K562 (cell line): ENCODE measurements around the gene TERB2. TPM values are rescaled to one million over a fixed set of nuclear protein-coding genes. Genes with fewer than 3 reads are reported as not detected.
A peak's percentile ranks its signal among the peaks of the same experiment; 100 is the strongest.
"Not testable (repeated sequence)": the region's sequence is repeated elsewhere in the genome, so short reads cannot be mapped to it uniquely, and the experiment has no call there.

Source experiments
- ATAC-seq: fragments of 200-7000 bp; cut with Tn5 transposase; 3 replicates; pipeline ENCODE4 v1.9.1; 2020; ENCODE audit warnings: moderate library complexity
- BruUV-seq: library from RNA; stranded (reverse); fragments of 400-500 nt; replicated peaks from 2 replicates; lab custom pipeline; 2021; lab: Mats Ljungman, UMichigan
- CTCF ChIA-PET: fragments of 300-600 bp; formaldehyde crosslinking; extraction: SDS; loops from one replicate; lab custom pipeline; 2021; ENCODE audit warnings: low intra/inter-chr PET ratio; lab: Yijun Ruan, JAX
- POLR2A ChIA-PET: fragments of 300-600, 350-650 bp; sonication (Branson Sonifier 250); formaldehyde crosslinking; extraction: SDS; loops from one replicate; lab custom pipeline; 2021; ENCODE audit warnings: antibody characterized with exemption, inconsistent platforms; lab: Yijun Ruan, JAX
- DNase-seq, 4 experiments: peaks; one replicate each; pipeline versions ENCODE4 v3.0.0 to v3.0.0-alpha.2; 2011 to 2018; ENCODE audit warnings: low spot score in 3 of 4, mixed read lengths in 3 of 4; ENCODE audit errors: extremely low read depth in 1 of 4
- FAIRE-seq: peaks from 2 replicates; lab custom pipeline; 2011; peaks lifted over from hg19 to GRCh38; lab: Jason Lieb, UNC
- H2AFZ ChIP-seq: 2 replicates; pipeline ENCODE4 v1.6.0; 2011; ENCODE audit warnings: low read depth, low read length, control low read depth, inconsistent platforms
- H3K27ac ChIP-seq: fragments of 200-600 bp; 3 replicates; pipeline ENCODE4 v1.8.0; 2011; ENCODE audit warnings: low read depth, mild to moderate bottlenecking, control low read depth, inconsistent platforms, low read length, moderate library complexity, mixed read lengths; ENCODE audit errors: extremely low read depth
- H3K27me3 ChIP-seq, 2 experiments: fragments of 300-600 bp in 1 of 2; 2 replicates in 1 of 2; 3 replicates in 1 of 2; pipeline versions ENCODE4 v1.6.0 to v1.8.0; 2011; ENCODE audit warnings: inconsistent platforms in 2 of 2, low read length in 2 of 2, mild to moderate bottlenecking in 1 of 2, mixed read lengths in 1 of 2, moderate library complexity in 1 of 2; ENCODE audit not compliant: control insufficient read depth in 2 of 2, insufficient read depth in 2 of 2
- H3K36me3 ChIP-seq: fragments of 300-600 bp; 3 replicates; pipeline ENCODE4 v1.8.0; 2011; ENCODE audit warnings: mild to moderate bottlenecking, low read length, inconsistent platforms; ENCODE audit not compliant: control insufficient read depth, insufficient read depth
- H3K4me1 ChIP-seq, 2 experiments: fragments of 200-600 bp in 1 of 2; replicated peaks in 1 of 2; 2 replicates in 1 of 2; 3 replicates in 1 of 2; pipeline versions ENCODE4 v1.5.1 to v1.8.0; 2011; ENCODE audit warnings: inconsistent platforms in 2 of 2, low read length in 2 of 2, mild to moderate bottlenecking in 1 of 2, mixed read lengths in 1 of 2, moderate library complexity in 1 of 2; ENCODE audit not compliant: control insufficient read depth in 2 of 2, insufficient read depth in 2 of 2
- H3K4me2 ChIP-seq: 2 replicates; pipeline ENCODE4 v1.6.1; 2011; ENCODE audit warnings: low read length, control low read depth, inconsistent platforms, mixed read lengths; ENCODE audit not compliant: insufficient read depth
- H3K4me3 ChIP-seq: fragments of 200-600 bp; sonication (generic), shearing (Covaris generic); 2 replicates; pipeline ENCODE4 v1.5.1; 2016; ENCODE audit warnings: control low read depth, inconsistent platforms
- H3K79me2 ChIP-seq: fragments of 200-600 bp; 3 replicates; pipeline ENCODE4 v1.8.0; 2011; ENCODE audit warnings: low read length, inconsistent platforms; ENCODE audit not compliant: control insufficient read depth, insufficient read depth
- H3K9ac ChIP-seq, 2 experiments: 2 replicates each; pipeline versions ENCODE4 v1.6.0 to v1.6.1; 2011; ENCODE audit warnings: low read depth in 2 of 2, low read length in 2 of 2, control low read depth in 1 of 2, inconsistent platforms in 1 of 2, mild to moderate bottlenecking in 1 of 2, mixed read lengths in 1 of 2; ENCODE audit not compliant: insufficient read depth in 1 of 2
- H3K9me1 ChIP-seq: one replicate; pipeline ENCODE4 v1.6.0; 2011; ENCODE audit warnings: inconsistent platforms, mild to moderate bottlenecking, low read length, moderate library complexity; ENCODE audit not compliant: control insufficient read depth, insufficient read depth
- H3K9me3 ChIP-seq: replicated peaks from 2 replicates; pipeline ENCODE4 v1.5.1; 2011; ENCODE audit warnings: low read depth, low read length, inconsistent platforms; ENCODE audit not compliant: control insufficient read depth, insufficient read depth
- H4K20me1 ChIP-seq: replicated peaks from 2 replicates; pipeline ENCODE4 v1.6.1; 2011; ENCODE audit warnings: low read length, inconsistent platforms, mixed read lengths; ENCODE audit not compliant: control insufficient read depth, insufficient read depth
- RAD21 ChIP-seq, 2 experiments: fragments of 250-450 bp in 1 of 2; fragments of 450-650 bp in 1 of 2; sonication (Bioruptor Pico) in 1 of 2; formaldehyde crosslinking in 1 of 2; IDR thresholded peaks in 1 of 2; conservative IDR thresholded peaks in 1 of 2; 2 replicates each; pipeline versions ENCODE4 v1.4.0 to v1.8.0; 2020 to 2022; ENCODE audit warnings: mild to moderate bottlenecking in 2 of 2, moderate library complexity in 1 of 2
- WGBS: fragments of 100-300 bp; shearing (Covaris generic); methylation state at CpG from one replicate; pipeline ENCODE4 v1.1.6; 2016; ENCODE audit warnings: low coverage, mixed read lengths; ENCODE audit not compliant: insufficient coverage; ENCODE audit errors: missing lambda C conversion rate; 5-methylcytosine and 5-hydroxymethylcytosine counted together
- in situ Hi-C: fragments of 300-500 bp; cut with MboI; formaldehyde crosslinking; loops from 4 replicates; pipeline ENCODE4 v1.15.0; 2018; ENCODE audit warnings: inconsistent platforms, mixed read lengths
- intact Hi-C: fragments of 100-400 bp; cut with micrococcal nuclease; formaldehyde crosslinking; loops from 2 replicates; pipeline ENCODE4 v1.14.2; 2022
- polyA plus RNA-seq, 8 experiments: library from polyadenylated mRNA; depleted of rRNA in 4 of 8; stranded (reverse) in 5 of 8; unstranded in 3 of 8; fragments of >200 nt; fragmentation: Nextera tagmentation in 2 of 8; fragmentation: Illumina TruSeq in 1 of 8; extraction: Ambion mirVana in 2 of 8; extraction: Trizol in 1 of 8; gene quantifications; 2 replicates each; pipeline versions ENCODE4 v1.2.1 to v1.2.3, GENCODE V29; 2011 to 2014; ENCODE audit warnings: inconsistent platforms in 1 of 8, missing spikeins in 1 of 8
- total RNA-seq, 7 experiments: library from RNA; depleted of rRNA in 6 of 7; stranded (reverse); fragments of >200 nt in 6 of 7; fragmentation: Illumina TruSeq in 2 of 7; extraction: Trizol in 2 of 7; gene quantifications; 2 replicates each; pipeline versions ENCODE4 v1.2.1 to v1.2.3, GENCODE V29; 2011 to 2021; ENCODE audit warnings: low replicate concordance in 1 of 7
- TF ChIP-seq, protein P1 (sequence below), 3 experiments: IDR thresholded peaks in 2 of 3; conservative IDR thresholded peaks in 1 of 3; 2 replicates each; pipeline ENCODE4 v1.5.1; 2011 to 2012; ENCODE audit warnings: low read length in 3 of 3, mild to moderate bottlenecking in 3 of 3, control low read depth in 2 of 3, improper control_type of control experiment in 1 of 3, inconsistent platforms in 1 of 3, low read depth in 1 of 3, mixed read lengths in 1 of 3, moderate library complexity in 1 of 3; ENCODE audit not compliant: insufficient read depth in 2 of 3

Gene TERB2
- total and polyA plus RNA-seq, 9 of the 15 experiments (the other 6 are each of a cell fraction or from before 2014, with no cell fraction given): not detected

DNA sequence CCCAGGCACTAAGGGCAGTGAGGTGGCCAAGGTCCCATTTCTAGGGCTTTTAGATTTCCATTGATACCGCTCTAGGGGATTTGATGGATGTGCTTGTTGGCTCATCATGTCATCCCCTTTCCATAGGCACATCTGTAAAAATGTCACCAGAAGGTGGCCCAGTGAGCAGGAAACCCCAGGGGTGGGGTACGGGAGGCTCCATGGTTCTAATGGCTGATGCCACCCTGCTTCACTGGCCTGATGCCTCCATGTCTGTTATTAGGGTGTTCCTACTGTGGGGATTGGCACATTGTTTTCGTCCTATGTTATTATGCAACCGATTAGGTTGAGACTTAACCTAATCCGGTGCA lies 32.4 kb downstream of the TERB2 start:
- WGBS: 6% methylated on average over 4 of the region's 5 CpGs
- FAIRE-seq (peak; percentile 82), ATAC-seq (peak; percentile 63; the same call in 2 of the 3 replicates)
- H3K27ac ChIP-seq, H3K4me1 ChIP-seq, H3K27me3 ChIP-seq, H2AFZ ChIP-seq, H3K79me2 ChIP-seq, CTCF ChIA-PET, H3K9ac ChIP-seq, H3K4me2 ChIP-seq, H3K9me1 ChIP-seq, H3K9me3 ChIP-seq, H3K4me3 ChIP-seq, H4K20me1 ChIP-seq: not testable (repeated sequence)
- in situ Hi-C loops: loop anchor here (5.0 kb wide), 1 partner anchor 92 kb away; no protein-coding TSS in a partner anchor
- POLR2A ChIA-PET: interaction anchor here (0.6 kb wide), 1 partner anchor 21 kb away, joined by 3 read pairs; no protein-coding TSS in a partner anchor
- TF ChIP-seq, protein P1, sequence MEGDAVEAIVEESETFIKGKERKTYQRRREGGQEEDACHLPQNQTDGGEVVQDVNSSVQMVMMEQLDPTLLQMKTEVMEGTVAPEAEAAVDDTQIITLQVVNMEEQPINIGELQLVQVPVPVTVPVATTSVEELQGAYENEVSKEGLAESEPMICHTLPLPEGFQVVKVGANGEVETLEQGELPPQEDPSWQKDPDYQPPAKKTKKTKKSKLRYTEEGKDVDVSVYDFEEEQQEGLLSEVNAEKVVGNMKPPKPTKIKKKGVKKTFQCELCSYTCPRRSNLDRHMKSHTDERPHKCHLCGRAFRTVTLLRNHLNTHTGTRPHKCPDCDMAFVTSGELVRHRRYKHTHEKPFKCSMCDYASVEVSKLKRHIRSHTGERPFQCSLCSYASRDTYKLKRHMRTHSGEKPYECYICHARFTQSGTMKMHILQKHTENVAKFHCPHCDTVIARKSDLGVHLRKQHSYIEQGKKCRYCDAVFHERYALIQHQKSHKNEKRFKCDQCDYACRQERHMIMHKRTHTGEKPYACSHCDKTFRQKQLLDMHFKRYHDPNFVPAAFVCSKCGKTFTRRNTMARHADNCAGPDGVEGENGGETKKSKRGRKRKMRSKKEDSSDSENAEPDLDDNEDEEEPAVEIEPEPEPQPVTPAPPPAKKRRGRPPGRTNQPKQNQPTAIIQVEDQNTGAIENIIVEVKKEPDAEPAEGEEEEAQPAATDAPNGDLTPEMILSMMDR (IDR thresholded peaks at IDR 0.05 in 2 of 3, conservative IDR thresholded peaks at IDR 0.05 in 1 of 3; ENCODE audit: insufficient read depth in 2 of 3, low read depth in 1 of 3, low read length in 3 of 3): peak; percentile 11 to 27 (median 16); a peak in 1 of 6 replicates
- TF ChIP-seq RAD21 (CRISPR knock-in tag; conservative IDR thresholded peaks at IDR 0.05 in 1 of 2, IDR thresholded peaks at IDR 0.05 in 1 of 2): 0 out of 4 replicates have a peak, but pooled peaks of 1 of the 2 experiments have one; percentile 17
- TF ChIP-seq, all 486 proteins: peak for 2; not testable (repeated sequence) for 484
- intact Hi-C loops, BruUV-seq, H3K36me3 ChIP-seq: not testable (repeated sequence)
- DNase-seq: peak in 1 of 4 experiments; percentile 17

DNA sequence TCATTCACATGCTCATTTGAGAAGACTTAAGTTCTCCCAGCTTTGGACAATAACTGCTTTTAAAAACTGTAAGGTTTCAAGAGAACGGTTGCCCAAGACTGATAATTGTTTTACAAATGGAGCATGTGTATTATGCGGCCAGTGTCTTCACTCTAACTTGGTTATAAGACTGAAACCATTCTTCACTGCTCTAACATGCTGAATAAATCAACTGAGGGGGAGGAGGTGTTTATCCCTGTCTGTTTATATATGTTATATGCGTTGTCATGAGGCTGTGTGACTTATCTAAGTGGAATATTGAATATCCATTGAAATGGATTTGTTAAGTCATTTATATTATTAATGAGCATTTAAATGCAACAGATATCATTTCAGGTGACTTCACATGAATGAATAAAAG lies 41.1 kb downstream of the TERB2 start:
- CTCF ChIA-PET, H3K9me3 ChIP-seq, ATAC-seq, DNase-seq, POLR2A ChIA-PET, H3K36me3 ChIP-seq, H3K27ac ChIP-seq, in situ Hi-C loops, intact Hi-C loops, H3K4me3 ChIP-seq, H3K4me2 ChIP-seq, H4K20me1 ChIP-seq, H3K9me1 ChIP-seq, H3K79me2 ChIP-seq, BruUV-seq, H3K9ac ChIP-seq, H3K27me3 ChIP-seq, H3K4me1 ChIP-seq, FAIRE-seq: not testable (repeated sequence)
- WGBS: 12% methylated on average over 3 of the region's 3 CpGs
- H2AFZ ChIP-seq: peak overlapping the region; percentile 28; the same call in 1 of the 2 replicates
